Rectal smooth muscle tissue (tissue), 1 donor: ENCODE results near the gene SRGAP2B.
"Not testable (repeated sequence)": the region's sequence is repeated elsewhere in the genome, so short reads cannot be mapped to it uniquely, and the experiment has no call there.

Experiments used
- H3K27ac ChIP-seq: one replicate; pipeline ENCODE4 v1.7.0; 2013; ENCODE audit warnings: low read depth, low read length, inconsistent platforms
- H3K27me3 ChIP-seq: one replicate; pipeline ENCODE4 v1.7.0; 2013; ENCODE audit warnings: low read length; ENCODE audit not compliant: control insufficient read depth, insufficient read depth
- H3K36me3 ChIP-seq: one replicate; pipeline ENCODE4 v1.7.0; 2013; ENCODE audit warnings: low read length; ENCODE audit not compliant: control insufficient read depth, insufficient read depth
- H3K4me1 ChIP-seq: one replicate; pipeline ENCODE4 v1.7.0; 2013; ENCODE audit warnings: low read length; ENCODE audit not compliant: control insufficient read depth, insufficient read depth
- H3K4me3 ChIP-seq: one replicate; pipeline ENCODE4 v1.7.0; 2013; ENCODE audit warnings: low read length
- H3K9ac ChIP-seq: one replicate; pipeline ENCODE4 v1.7.0; 2013; ENCODE audit warnings: low read length

The SRGAP2B gene

DNA sequence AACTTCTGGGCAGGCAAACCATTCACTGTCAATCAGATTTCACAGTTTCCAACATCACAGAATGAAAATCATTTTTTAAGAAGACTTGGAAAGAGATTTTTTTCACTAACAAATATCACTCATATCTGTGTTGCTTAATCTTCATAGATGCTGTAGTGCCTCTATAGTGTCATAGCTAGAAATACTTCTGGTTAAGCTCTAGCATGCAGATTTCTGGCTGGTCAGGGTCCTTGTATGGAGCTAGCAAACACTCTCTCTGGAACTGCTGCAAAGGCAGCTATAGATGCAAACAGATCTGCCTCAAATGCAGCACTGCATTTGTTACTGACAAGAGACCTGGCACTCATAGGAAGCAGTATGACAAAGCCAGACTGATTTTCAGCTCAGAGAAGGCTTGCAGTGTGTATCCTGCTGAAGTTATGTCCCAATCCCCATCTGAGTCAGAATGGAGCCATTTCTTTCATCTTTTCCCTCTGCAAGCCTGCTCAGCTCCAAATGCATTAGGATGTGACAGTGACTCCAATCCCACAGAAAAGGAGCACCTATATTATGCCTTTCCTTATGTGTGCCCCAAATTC lies 99.2 kb downstream of the SRGAP2B start:
- H3K27me3 ChIP-seq, H3K9ac ChIP-seq, H3K27ac ChIP-seq, H3K4me1 ChIP-seq, H3K4me3 ChIP-seq, H3K36me3 ChIP-seq: not testable (repeated sequence)

DNA sequence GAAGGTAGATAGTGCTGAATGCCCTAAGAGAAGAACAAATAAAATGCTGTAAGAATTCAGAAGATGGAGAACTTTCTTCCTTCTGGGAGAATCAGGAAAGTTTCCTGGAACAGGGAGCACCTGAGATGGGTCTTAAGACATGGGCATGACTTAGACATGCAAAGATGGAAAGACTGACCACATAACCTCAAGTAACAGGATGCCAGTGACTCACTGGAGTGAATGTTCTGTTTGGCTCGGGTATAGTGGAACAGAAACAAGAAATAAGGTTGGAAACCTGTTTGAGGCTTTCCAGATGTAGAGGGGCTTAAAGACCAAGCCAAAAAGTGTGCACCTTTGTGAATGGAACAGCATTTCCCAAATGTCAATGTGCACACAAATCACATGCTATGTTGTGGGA lies 102.2 kb downstream of the SRGAP2B start:
- H3K9ac ChIP-seq, H3K36me3 ChIP-seq, H3K27ac ChIP-seq, H3K4me3 ChIP-seq, H3K4me1 ChIP-seq, H3K27me3 ChIP-seq: not testable (repeated sequence)

DNA sequence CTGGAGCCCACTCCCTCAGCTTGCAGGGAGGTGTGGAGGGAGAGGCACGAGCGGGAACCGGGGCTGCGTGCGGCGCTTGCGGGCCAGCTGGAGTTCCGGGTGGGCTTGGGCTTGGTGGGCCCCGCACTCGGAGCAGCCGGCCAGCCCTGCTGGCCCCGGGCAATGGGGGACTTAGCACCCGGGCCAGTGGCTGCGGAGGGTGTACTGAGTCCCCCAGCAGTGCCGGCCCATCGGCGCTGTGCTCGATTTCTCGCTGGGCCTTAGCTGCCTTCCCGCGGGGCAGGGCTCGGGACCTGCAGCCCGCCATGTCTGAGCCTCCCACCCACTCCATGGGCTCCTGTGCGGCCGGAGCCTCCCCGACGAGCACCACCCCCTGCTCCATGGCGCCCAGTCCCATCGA lies 104.5 kb downstream of the SRGAP2B start:
- H3K4me3 ChIP-seq: not testable (repeated sequence)

DNA sequence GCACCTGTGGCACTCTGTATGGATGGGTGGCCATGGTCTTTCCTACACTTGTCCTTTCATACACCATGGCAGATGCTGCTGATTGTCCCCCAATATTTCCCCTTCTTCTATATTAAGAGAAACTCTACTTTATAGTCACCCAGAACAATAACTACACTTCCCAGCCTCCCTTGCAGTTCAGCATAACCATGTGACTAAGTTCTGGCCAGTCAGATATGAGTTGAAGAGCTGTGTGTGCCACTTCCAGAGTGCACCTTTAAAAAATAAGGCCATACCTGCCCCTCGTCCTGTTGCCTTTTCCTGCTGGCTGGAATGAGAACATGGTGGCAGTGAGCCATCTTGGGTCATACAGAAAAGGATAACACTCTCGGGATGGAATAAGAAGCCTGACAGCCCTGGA lies 108.0 kb downstream of the SRGAP2B start:
- not testable (repeated sequence) for H3K27me3 ChIP-seq, H3K36me3 ChIP-seq, H3K27ac ChIP-seq, H3K4me3 ChIP-seq, H3K9ac ChIP-seq, H3K4me1 ChIP-seq

More for the DNA sequence above, 104.5 kb downstream of the SRGAP2B start:
- H3K27ac ChIP-seq, H3K36me3 ChIP-seq, H3K9ac ChIP-seq, H3K4me1 ChIP-seq, H3K27me3 ChIP-seq: not testable (repeated sequence)

DNA sequence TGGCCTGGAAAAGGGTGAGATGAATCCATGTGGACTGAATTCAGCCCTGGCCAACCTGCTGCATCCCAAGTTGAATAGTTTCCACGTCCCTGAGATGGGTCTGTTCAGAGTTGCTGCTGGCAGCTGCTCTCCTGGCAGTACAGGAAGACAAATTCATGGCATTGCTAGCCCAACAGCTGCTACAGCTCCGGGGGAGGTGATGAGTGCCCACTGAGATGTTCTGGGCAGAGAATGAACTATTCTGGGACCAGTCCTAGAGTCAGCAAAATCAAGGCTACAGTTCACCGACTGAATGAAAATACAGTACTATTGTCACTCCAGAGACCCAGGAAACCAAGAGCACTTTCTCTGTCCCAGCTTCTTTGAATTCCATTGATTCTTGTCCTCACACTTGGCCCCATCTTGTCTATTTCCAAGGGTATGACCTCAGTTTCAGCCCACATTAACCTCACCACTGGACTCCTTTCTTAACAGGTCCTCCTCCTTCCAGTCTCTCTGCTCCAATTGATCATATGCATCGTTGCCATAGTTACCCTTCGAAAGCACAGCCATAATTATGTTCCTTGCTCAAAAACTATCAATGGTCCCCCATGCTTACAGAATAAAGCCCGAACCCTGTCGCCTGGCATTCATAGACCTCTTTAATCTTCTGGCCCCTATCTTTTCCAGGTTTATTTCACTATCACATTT lies 108.8 kb downstream of the SRGAP2B start:
- H3K9ac ChIP-seq, H3K27me3 ChIP-seq, H3K36me3 ChIP-seq, H3K4me3 ChIP-seq, H3K4me1 ChIP-seq, H3K27ac ChIP-seq: not testable (repeated sequence)

DNA sequence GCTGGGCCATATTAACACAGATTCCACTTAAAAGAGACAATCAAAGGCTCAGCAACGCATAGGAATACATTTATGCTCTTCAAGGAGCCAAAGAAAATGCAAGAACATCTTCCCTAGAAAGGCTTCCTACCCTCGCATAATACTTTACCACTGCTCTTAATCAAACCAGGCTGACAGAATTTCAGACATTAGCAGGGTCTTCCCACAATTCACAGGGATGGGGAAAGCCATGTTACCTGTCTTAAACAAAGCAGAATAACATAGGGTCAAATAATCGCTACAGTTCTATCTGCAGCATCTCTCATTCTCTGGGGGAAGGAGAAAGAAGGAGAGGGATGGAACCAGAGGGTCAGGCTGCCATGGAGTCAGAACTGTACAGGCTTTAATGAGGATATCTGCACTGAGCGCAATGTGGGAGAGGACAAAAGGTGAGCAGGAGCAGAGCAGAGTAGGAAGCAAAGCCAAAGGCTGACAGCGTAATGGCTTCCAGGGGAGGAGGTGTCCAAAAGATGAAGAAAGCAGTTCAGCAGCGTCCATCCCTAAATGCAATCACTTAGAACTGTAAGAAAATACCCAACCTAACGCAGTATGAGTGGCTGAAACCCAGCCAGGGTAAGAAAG lies 109.5 kb downstream of the SRGAP2B start:
- H3K27ac ChIP-seq, H3K4me1 ChIP-seq: not testable (repeated sequence)

DNA sequence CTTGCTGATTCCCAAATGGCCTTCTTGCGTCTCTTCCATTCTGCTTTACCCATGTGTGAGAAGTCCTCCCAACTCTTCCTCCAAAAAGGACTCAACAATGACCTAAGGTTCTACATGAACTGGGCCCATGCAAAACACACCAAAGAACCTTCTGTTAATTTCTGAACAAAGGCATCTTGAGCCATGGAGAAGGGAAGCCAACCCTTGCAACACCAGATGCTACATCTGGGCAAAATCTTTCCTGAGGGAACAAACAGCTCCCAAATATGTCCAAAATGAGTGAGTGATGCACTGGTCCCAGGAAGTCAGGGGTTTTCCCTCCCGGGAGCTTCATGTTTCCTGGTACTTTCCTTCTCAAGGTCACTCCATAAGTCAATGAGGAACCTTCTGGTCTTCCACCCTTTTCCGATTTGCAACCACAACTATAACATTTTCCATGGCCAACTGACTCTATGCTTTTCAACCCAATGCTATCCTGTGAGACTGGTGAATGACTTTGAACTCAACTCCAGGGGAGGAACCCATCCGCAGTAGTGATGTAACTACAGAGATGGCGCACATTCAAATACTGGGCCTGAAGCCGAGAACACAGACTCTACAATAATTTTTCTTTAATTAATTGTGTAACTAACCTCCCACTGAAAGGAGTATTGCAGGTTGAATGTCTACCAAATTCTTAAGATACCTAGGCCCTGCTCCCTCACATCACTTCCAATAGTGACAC lies 112.2 kb downstream of the SRGAP2B start:
- not testable (repeated sequence) for H3K4me1 ChIP-seq, H3K27ac ChIP-seq, H3K27me3 ChIP-seq, H3K36me3 ChIP-seq, H3K4me3 ChIP-seq, H3K9ac ChIP-seq

More for the DNA sequence above, 109.5 kb downstream of the SRGAP2B start:
- not testable (repeated sequence) for H3K4me3 ChIP-seq, H3K36me3 ChIP-seq, H3K27me3 ChIP-seq, H3K9ac ChIP-seq

DNA sequence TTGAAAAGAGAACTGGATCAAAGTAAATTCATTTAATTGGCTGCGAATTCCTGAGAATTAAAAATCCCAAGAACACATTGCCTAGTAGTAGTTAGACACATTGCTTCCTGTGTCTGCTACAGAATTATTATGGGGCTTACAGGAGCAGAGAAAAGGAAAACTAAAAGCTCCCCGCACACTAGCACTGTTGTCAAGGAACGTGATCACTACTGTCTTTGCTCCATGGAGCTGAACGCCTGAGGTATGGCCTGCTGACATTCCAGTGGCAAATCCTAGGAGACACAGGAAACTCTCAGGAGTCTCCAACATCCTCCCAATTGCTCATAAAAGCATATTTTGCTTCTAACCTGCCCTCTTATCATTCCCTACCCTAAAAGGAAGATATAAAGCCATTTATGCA lies 114.0 kb downstream of the SRGAP2B start:
- H3K4me1 ChIP-seq, H3K27ac ChIP-seq, H3K9ac ChIP-seq, H3K36me3 ChIP-seq, H3K4me3 ChIP-seq, H3K27me3 ChIP-seq: not testable (repeated sequence)

DNA sequence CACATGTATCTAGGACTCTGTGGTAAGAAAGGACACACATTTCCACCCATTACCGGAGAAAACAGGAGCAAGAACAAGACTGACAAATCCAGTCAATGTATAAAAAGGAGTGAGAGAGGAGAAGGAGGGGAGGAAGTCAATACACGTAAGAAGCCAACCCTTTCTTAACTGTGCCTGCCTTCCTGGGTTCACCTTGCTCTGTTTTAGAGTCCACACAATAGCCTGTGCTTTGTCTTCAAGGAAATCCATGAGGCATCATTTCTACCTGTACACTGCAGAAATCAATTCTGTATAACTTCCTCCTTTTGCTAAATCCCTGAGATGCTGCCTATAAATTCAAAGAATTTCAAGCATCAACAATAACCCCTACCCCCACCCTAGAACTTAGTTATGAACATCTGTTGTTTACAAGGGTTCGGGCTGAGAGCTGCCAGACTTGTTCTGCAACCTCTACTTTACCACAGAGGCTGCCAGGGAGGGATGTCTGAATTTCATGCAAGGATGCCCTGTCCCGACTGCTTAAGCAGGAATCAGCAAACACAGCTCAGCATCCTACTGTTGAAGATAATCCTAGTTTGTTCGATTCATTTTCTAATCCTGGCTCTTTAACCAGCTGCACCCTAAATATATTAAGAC lies 115.0 kb downstream of the SRGAP2B start:
- not testable (repeated sequence) for H3K27me3 ChIP-seq, H3K9ac ChIP-seq, H3K27ac ChIP-seq, H3K4me1 ChIP-seq, H3K4me3 ChIP-seq, H3K36me3 ChIP-seq

DNA sequence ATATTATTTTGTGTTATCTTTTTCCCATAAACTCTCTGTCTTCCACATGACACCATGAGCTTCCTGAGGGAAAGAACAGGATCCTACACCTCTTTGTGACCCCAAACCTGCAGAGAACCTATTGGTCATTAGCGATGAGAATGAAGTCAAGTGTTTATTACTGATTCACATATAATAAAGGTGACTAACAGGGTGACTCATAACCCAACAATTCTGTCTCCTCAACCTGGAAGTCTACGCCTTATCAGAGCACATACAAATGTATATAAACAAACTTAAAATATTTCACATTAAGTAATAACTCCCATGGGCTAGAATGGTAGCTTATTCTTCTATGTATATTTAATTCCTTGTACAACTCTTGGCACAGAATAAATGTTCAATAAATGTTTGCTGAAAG lies 117.3 kb downstream of the SRGAP2B start:
- H3K9ac ChIP-seq, H3K4me1 ChIP-seq, H3K27me3 ChIP-seq, H3K27ac ChIP-seq, H3K4me3 ChIP-seq, H3K36me3 ChIP-seq: not testable (repeated sequence)

DNA sequence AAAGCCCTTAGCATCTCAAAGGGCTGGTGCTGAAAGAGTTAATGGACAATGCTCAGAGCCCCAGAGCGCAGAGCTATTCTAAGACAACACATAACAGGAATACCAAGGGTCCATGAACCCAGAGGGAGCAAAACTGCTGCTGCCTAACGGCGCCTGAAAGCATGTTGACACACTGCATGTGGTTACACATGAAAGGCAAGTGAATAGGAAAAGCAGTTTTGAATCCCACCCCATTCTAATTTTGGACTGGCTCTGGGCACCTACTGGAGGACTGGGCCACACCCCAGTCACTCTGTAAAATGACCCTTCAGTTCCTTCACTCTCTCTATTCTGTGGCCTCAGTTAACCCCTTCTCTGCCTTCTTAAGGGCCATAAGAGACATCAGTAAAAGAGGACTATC lies 123.2 kb downstream of the SRGAP2B start:
- H3K4me3 ChIP-seq, H3K9ac ChIP-seq, H3K27me3 ChIP-seq, H3K27ac ChIP-seq, H3K4me1 ChIP-seq, H3K36me3 ChIP-seq: not testable (repeated sequence)

DNA sequence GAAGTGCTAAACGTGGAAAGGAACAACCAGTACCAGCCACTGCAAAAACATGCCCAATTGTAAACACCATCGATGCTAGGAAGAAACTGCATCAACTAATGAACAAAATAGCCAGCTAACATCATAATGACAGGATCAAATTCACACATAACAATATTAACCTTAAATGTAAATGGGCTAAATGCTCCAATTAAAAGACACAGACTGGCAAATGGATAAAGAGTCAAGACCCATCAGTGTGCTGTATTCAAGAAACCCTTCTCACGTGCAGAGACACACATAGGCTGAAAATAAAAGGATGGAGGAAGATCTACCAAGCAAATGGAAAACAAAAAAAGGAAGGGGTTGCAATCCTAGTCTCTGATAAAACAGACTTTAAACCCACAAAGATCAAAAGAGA lies 128.6 kb downstream of the SRGAP2B start:
- not testable (repeated sequence) for H3K4me3 ChIP-seq, H3K36me3 ChIP-seq, H3K27ac ChIP-seq, H3K27me3 ChIP-seq, H3K4me1 ChIP-seq, H3K9ac ChIP-seq
